Esophagus muscularis mucosa (tissue), 4 donors: ENCODE data around the gene DSG4. TPM values are rescaled to one million over a fixed set of nuclear protein-coding genes. Genes with fewer than 3 reads are reported as not detected.

ENCODE experiments used
- DNase-seq: peaks from one replicate; pipeline ENCODE4 v3.0.0-alpha.2; 2017; ENCODE audit errors: extremely low spot score
- H3K27ac ChIP-seq, 4 donors: fragments of 200-600 bp; sonication (generic); replicated peaks in 1 of 4; 1 replicate in 3 of 4; 2 replicates in 1 of 4; pipeline ENCODE4 v1.5.1; 2016 to 2019; ENCODE audit warnings: mild to moderate bottlenecking in 1 of 4
- H3K27me3 ChIP-seq, 4 donors: fragments of 200-600 bp; sonication (generic); one replicate each; pipeline versions ENCODE4 v1.5.1 to v1.6.0; 2016 to 2019
- H3K36me3 ChIP-seq, 4 donors: fragments of 200-600 bp; sonication (generic); one replicate each; pipeline ENCODE4 v1.5.1; 2016 to 2019
- H3K4me1 ChIP-seq, 4 donors: fragments of 200-600 bp; sonication (generic); one replicate each; pipeline ENCODE4 v1.5.1; 2016 to 2019
- H3K4me3 ChIP-seq, 4 donors: fragments of 200-600 bp; sonication (generic); 1 replicate in 2 of 4; 2 replicates in 2 of 4; pipeline ENCODE4 v1.5.1; 2016 to 2019; ENCODE audit warnings: mild to moderate bottlenecking in 4 of 4, moderate library complexity in 1 of 4
- H3K9me3 ChIP-seq, 4 donors: fragments of 200-600 bp; sonication (generic); 1 replicate in 3 of 4; 2 replicates in 1 of 4; pipeline ENCODE4 v1.5.1; 2016 to 2019
- EP300 ChIP-seq: sonication (generic); formaldehyde crosslinking; IDR thresholded peaks from one replicate; pipeline ENCODE4 v1.6.1; 2017; ENCODE audit warnings: antibody characterized with exemption
- POLR2A ChIP-seq: fragments of 450-650 bp; IDR thresholded peaks from one replicate; pipeline ENCODE4 v1.6.1; 2017; ENCODE audit warnings: antibody characterized with exemption, moderate library complexity, mild to moderate bottlenecking, low read depth
- POLR2AphosphoS5 ChIP-seq, 2 donors: sonication (generic); formaldehyde crosslinking; IDR thresholded peaks; one replicate each; pipeline ENCODE4 v1.6.1; 2017; ENCODE audit warnings: antibody characterized with exemption in 2 of 2
- WGBS: methylation state at CpG from one replicate; pipeline ENCODE4 v1.1.5; 2018; 5-methylcytosine and 5-hydroxymethylcytosine counted together
- intact Hi-C: fragments of 100-400 bp; cut with DNase I; formaldehyde crosslinking; loops from one replicate; pipeline ENCODE4 v1.15.1; 2023
- total RNA-seq, 4 donors: library from RNA; depleted of rRNA; stranded (reverse); fragments of >200 nt; gene quantifications; one replicate each; pipeline versions ENCODE4 v1.1.0 to v1.2.1, GENCODE V29; 2016
- TF ChIP-seq, protein P1 (sequence below), 3 experiments: fragments of 200-600 bp in 2 of 3; fragments of 450-650 bp in 1 of 3; sonication (generic) in 2 of 3; IDR thresholded peaks; one replicate each; pipeline ENCODE4 v1.5.1; 2017 to 2019; ENCODE audit warnings: antibody characterized with exemption in 3 of 3, mild to moderate bottlenecking in 2 of 3, moderate library complexity in 1 of 3

Gene DSG4
- total RNA-seq, 4 donors from 2014 or later: not detected

DNA sequence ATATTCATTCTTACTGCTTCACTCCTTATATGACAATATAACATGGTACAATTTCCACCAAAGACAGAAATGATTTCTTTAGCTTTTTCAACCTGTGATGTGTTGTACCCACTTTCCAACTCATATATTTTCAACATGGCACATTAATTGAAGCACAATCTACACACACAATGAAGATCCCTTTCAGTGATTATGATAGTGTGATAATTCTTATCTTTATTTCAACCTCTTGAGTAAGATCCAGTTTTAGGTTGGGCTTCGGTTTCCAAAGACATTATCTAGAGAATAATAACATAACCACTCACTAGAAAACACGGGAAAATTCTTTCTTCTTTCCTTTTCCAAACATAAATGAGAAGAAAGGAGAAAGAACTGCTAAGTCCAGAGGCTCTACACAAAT lies 67.6 kb downstream of the DSG4 start:
- Histone ChIP-seq H3K36me3 (no peaks in the 10 kb centered on the region), H3K27ac (no peak overlapping the region), H3K4me1 (no peaks in the 10 kb centered on the region), H3K4me3 (no peak overlapping the region), H3K27me3 (peaks cover 0 to 4% (median 0%) of the 10 kb centered on the region in 4 donors), H3K9me3 (no peaks in the 10 kb centered on the region)
- intact Hi-C loops: no loop called here
- no peak for DNase-seq
- TF ChIP-seq POLR2A: no peak
- TF ChIP-seq, protein P1, sequence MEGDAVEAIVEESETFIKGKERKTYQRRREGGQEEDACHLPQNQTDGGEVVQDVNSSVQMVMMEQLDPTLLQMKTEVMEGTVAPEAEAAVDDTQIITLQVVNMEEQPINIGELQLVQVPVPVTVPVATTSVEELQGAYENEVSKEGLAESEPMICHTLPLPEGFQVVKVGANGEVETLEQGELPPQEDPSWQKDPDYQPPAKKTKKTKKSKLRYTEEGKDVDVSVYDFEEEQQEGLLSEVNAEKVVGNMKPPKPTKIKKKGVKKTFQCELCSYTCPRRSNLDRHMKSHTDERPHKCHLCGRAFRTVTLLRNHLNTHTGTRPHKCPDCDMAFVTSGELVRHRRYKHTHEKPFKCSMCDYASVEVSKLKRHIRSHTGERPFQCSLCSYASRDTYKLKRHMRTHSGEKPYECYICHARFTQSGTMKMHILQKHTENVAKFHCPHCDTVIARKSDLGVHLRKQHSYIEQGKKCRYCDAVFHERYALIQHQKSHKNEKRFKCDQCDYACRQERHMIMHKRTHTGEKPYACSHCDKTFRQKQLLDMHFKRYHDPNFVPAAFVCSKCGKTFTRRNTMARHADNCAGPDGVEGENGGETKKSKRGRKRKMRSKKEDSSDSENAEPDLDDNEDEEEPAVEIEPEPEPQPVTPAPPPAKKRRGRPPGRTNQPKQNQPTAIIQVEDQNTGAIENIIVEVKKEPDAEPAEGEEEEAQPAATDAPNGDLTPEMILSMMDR (IDR thresholded peaks at IDR 0.05): no peak
- WGBS: 79% methylated on average over 2 of the region's 2 CpGs

GRCh38 chr18:31445908-31446307 lies 69.3 kb downstream of the DSG4 start:
- intact Hi-C loops: no loop called here
- H3K4me3 ChIP-seq: no peak overlapping the region
- TF ChIP-seq POLR2AphosphoS5 (IDR thresholded peaks at IDR 0.05): no peak
- TF ChIP-seq EP300: no peak
- TF ChIP-seq, protein P1 (IDR thresholded peaks at IDR 0.05): no peak
- TF ChIP-seq POLR2A: no peak

GRCh38 chr18:31446854-31447253 lies 70.3 kb downstream of the DSG4 start:
- H3K4me1 ChIP-seq: no peaks in the 10 kb centered on the region
- peaks cover 0 to 4% (median 0%) of the 10 kb centered on the region in 4 donors for H3K27me3 ChIP-seq
- no peak overlapping the region for H3K27ac ChIP-seq
- H3K9me3 ChIP-seq: no peaks in the 10 kb centered on the region
- TF ChIP-seq POLR2AphosphoS5 (IDR thresholded peaks at IDR 0.05): no peak
- TF ChIP-seq, protein P1 (IDR thresholded peaks at IDR 0.05): no peak
- no peak for TF ChIP-seq EP300
- no peak for TF ChIP-seq POLR2A
- no peaks in the 10 kb centered on the region for H3K36me3 ChIP-seq
- no peak overlapping the region for H3K4me3 ChIP-seq
- no peak for DNase-seq
- 84% methylated on average over 3 of the region's 3 CpGs for WGBS
- intact Hi-C loops: no loop called here

More at GRCh38 chr18:31445908-31446307, 69.3 kb downstream of the DSG4 start:
- Histone ChIP-seq H3K36me3 (no peaks in the 10 kb centered on the region), H3K9me3 (no peaks in the 10 kb centered on the region), H3K27me3 (peaks cover 0 to 4% (median 0%) of the 10 kb centered on the region in 4 donors), H3K27ac (no peak overlapping the region), H3K4me1 (no peaks in the 10 kb centered on the region)
- no peak for DNase-seq

GRCh38 chr18:31447530-31448191 lies 71.1 kb downstream of the DSG4 start, which contains the start of gene DSG3:
Gene DSG3, plus strand, starts transcription at chr18:31447741. Its CDS starts 137 bp downstream, at chr18:31447878.
- Histone ChIP-seq H3K9me3 (no peaks in the 10 kb centered on the region), H3K36me3 (no peaks in the 10 kb centered on the region), H3K4me1 (no peaks in the 10 kb centered on the region), H3K27me3 (peaks cover 0 to 4% (median 0%) of the 10 kb centered on the region in 4 donors), H3K4me3 (no peak within 1 kb of the TSS), H3K27ac (no peak within 1 kb of the TSS)
- 67% methylated on average over 9 of the region's 9 CpGs for WGBS
- no peak for DNase-seq
- intact Hi-C loops: no loop called here
- TF ChIP-seq, protein P1 (IDR thresholded peaks at IDR 0.05): no peak
- no peak for TF ChIP-seq POLR2A
- no peak for TF ChIP-seq EP300
- TF ChIP-seq POLR2AphosphoS5 (IDR thresholded peaks at IDR 0.05): no peak

DNA sequence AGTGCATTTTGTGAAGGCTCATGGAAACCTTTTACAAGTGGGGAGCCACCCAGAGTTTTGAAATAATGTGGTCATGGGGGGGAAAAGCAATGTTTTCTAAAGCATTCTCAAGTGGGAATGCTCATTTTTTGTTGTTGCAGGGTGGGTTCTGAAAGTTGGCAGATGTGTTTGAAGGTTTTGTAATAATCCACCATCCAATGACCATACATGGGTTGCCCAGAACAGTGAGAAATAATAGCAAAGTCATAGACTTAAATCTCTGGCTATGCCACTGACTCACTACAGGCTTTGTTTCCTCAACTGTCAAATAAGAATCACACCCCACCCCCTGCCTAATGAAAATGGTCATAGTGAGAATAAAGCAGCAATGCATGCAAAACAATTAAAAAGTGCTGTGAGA lies 73.8 kb downstream of the DSG4 start:
- Histone ChIP-seq H3K36me3 (no peaks in the 10 kb centered on the region), H3K4me1 (no peaks in the 10 kb centered on the region), H3K9me3 (no peaks in the 10 kb centered on the region), H3K4me3 (no peak overlapping the region), H3K27ac (no peak overlapping the region), H3K27me3 (peaks cover 0 to 4% (median 0%) of the 10 kb centered on the region in 4 donors)
- TF ChIP-seq EP300: no peak
- DNase-seq: no peak
- intact Hi-C loops: no loop called here
